Measurements from ENCODE around the gene THSD8.
"Not testable (repeated sequence)": the region's sequence is repeated elsewhere in the genome, so short reads cannot be mapped to it uniquely, and the experiment has no call there.

The THSD8 gene

GRCh38 chr19:12840091-12841079, 38.5 kb downstream of the THSD8 start:
- in situ Hi-C loops (cut with MboI; ENCODE audit: low pct_unique_long_range_greater_than_20kb, low sequenced_read_pairs) = no loop called here

GRCh38 chr19:12841094-12841493, 39.2 kb downstream of the THSD8 start:
- no peak for DNase-seq
- in situ Hi-C loops (cut with MboI; ENCODE audit: low pct_unique_long_range_greater_than_20kb, low sequenced_read_pairs) = no loop called here

More at GRCh38 chr19:12840091-12841079, 38.5 kb downstream of the THSD8 start:
- peak; percentile 69 for DNase-seq

GRCh38 chr19:12842511-12842910, 40.6 kb downstream of the THSD8 start:
- in situ Hi-C loops (cut with MboI; ENCODE audit: low pct_unique_long_range_greater_than_20kb, low sequenced_read_pairs) = no loop called here
- DNase-seq = no peak

GRCh38 chr19:12843328-12843727, 41.5 kb downstream of the THSD8 start:
- in situ Hi-C loops (cut with MboI; ENCODE audit: low pct_unique_long_range_greater_than_20kb, low sequenced_read_pairs) = no loop called here
- no peak for DNase-seq

- in situ Hi-C loops (cut with MboI; ENCODE audit: low pct_unique_long_range_greater_than_20kb, low sequenced_read_pairs) = no loop called here
- no peak for DNase-seq
Measured at GRCh38 chr19:12843999-12844732, 42.3 kb downstream of the THSD8 start.

GRCh38 chr19:12846613-12847012, 44.7 kb downstream of the THSD8 start:
- in situ Hi-C loops (cut with MboI; ENCODE audit: low pct_unique_long_range_greater_than_20kb, low sequenced_read_pairs); DNase-seq: not testable (repeated sequence)

GRCh38 chr19:12847159-12848139, 45.6 kb downstream of the THSD8 start:
- DNase-seq = peak; percentile 87
- in situ Hi-C loops (cut with MboI; ENCODE audit: low pct_unique_long_range_greater_than_20kb, low sequenced_read_pairs) = no loop called here
